Measurements from ENCODE around the gene YKT6.
"Not testable (repeated sequence)": the region's sequence is repeated elsewhere in the genome, so short reads cannot be mapped to it uniquely, and the experiment has no call there.

Gene YKT6

GRCh38 chr7:44172803-44173424 lies 27.9 kb upstream of the YKT6 start:
- no peak for DNase-seq

- no peak for DNase-seq
Measured at GRCh38 chr7:44173911-44174693, 26.7 kb upstream of the YKT6 start.

- DNase-seq = not testable (repeated sequence)
Measured at GRCh38 chr7:44174694-44174948, 26.2 kb upstream of the YKT6 start.

- DNase-seq = no peak
Measured at GRCh38 chr7:44175730-44176129, 25.0 kb upstream of the YKT6 start.

GRCh38 chr7:44176486-44176885 lies 24.3 kb upstream of the YKT6 start:
- DNase-seq = no peak

- no peak for DNase-seq
Measured at GRCh38 chr7:44177570-44178131, 23.1 kb upstream of the YKT6 start.

GRCh38 chr7:44180631-44181030 lies 20.1 kb upstream of the YKT6 start:
- DNase-seq = no peak

- no peak for DNase-seq
Measured at GRCh38 chr7:44182827-44183226, 18.0 kb upstream of the YKT6 start.

GRCh38 chr7:44183386-44183785 lies 17.4 kb upstream of the YKT6 start:
- DNase-seq = no peak

- DNase-seq = no peak
Measured at GRCh38 chr7:44184206-44184872, 16.4 kb upstream of the YKT6 start.

- no peak for DNase-seq
Measured at GRCh38 chr7:44184873-44185446, 15.8 kb upstream of the YKT6 start.

- DNase-seq = no peak
Measured at GRCh38 chr7:44185729-44186128, 15.0 kb upstream of the YKT6 start.

GRCh38 chr7:44186736-44187135 lies 14.0 kb upstream of the YKT6 start:
- no peak for DNase-seq

GRCh38 chr7:44187636-44188416 lies 13.0 kb upstream of the YKT6 start:
- no peak for DNase-seq

GRCh38 chr7:44188480-44189225 lies 12.1 kb upstream of the YKT6 start:
- no peak for DNase-seq

GRCh38 chr7:44189286-44189992 lies 11.3 kb upstream of the YKT6 start, which contains the start of gene GCK:
TSS of gene GCK (minus strand) at chr7:44189439. CDS start at chr7:44188953, 486 bp downstream.
- no peak for DNase-seq

GRCh38 chr7:44189993-44190872 lies 10.5 kb upstream of the YKT6 start:
- no peak for DNase-seq

- DNase-seq = no peak
Measured at GRCh38 chr7:44191171-44191570, 9.6 kb upstream of the YKT6 start.

- no peak for DNase-seq
Measured at GRCh38 chr7:44193011-44193802, 7.6 kb upstream of the YKT6 start.

Measured in activated CD4-positive, alpha-beta T cell treated with anti-CD3 and anti-CD28 coated beads, Interleukin-2, amount 50 U/mL, for 48 hours (primary cell).